HG03103 (cell line): Measurements from ENCODE around the gene CTDNEP1.
A peak's percentile ranks its signal among the peaks of the same experiment; 100 is the strongest.

Experiments
- ATAC-seq: cut with Tn5 transposase; IDR thresholded peaks from one replicate; pipeline ENCODE4 v1.9.1; 2021; ENCODE audit warnings: low read depth; ENCODE audit not compliant: unreplicated experiment

The CTDNEP1 gene

GRCh38 chr17:7216242-7217112 is 35.1 kb downstream of the CTDNEP1 start:
- ATAC-seq: no peak

- ATAC-seq: no peak
Observed at GRCh38 chr17:7215652-7216180, 35.8 kb downstream of the CTDNEP1 start.

- ATAC-seq: no peak
Observed at GRCh38 chr17:7215136-7215638, 36.3 kb downstream of the CTDNEP1 start.

- peak; percentile 81 for ATAC-seq
Observed at GRCh38 chr17:7214300-7215135, 37.0 kb downstream of the CTDNEP1 start.

GRCh38 chr17:7213895-7214299 is 37.6 kb downstream of the CTDNEP1 start:
- peak; percentile 6 for ATAC-seq

- ATAC-seq: no peak
Observed at GRCh38 chr17:7211491-7212273, 39.9 kb downstream of the CTDNEP1 start.

GRCh38 chr17:7208754-7209460 is 42.6 kb downstream of the CTDNEP1 start:
- no peak for ATAC-seq

- no peak for ATAC-seq
Observed at GRCh38 chr17:7208027-7208571, 43.4 kb downstream of the CTDNEP1 start.

- no peak for ATAC-seq
Observed at GRCh38 chr17:7207120-7208001, 44.2 kb downstream of the CTDNEP1 start.

GRCh38 chr17:7205561-7205960 is 46.0 kb downstream of the CTDNEP1 start:
- no peak for ATAC-seq

- peak; percentile 71 for ATAC-seq
Observed at GRCh38 chr17:7204828-7205461, 46.6 kb downstream of the CTDNEP1 start.

- no peak for ATAC-seq
Observed at GRCh38 chr17:7204336-7204735, 47.2 kb downstream of the CTDNEP1 start.

GRCh38 chr17:7203391-7203790 is 48.1 kb downstream of the CTDNEP1 start:
- ATAC-seq: no peak

GRCh38 chr17:7196651-7197401 is 54.7 kb downstream of the CTDNEP1 start:
- no peak for ATAC-seq

- no peak for ATAC-seq
Observed at GRCh38 chr17:7195971-7196370, 55.6 kb downstream of the CTDNEP1 start.
